GM12892 (cell line): ENCODE results near the gene RIPOR1.

Experiments
- DNase-seq: peaks from one replicate; pipeline ENCODE4 v3.0.0; 2011; ENCODE audit not compliant: insufficient read length
- FAIRE-seq: peaks from 2 replicates; lab custom pipeline; 2011; peaks lifted over from hg19 to GRCh38; lab: Jason Lieb, UNC
- POLR2A ChIP-seq: IDR thresholded peaks from 2 replicates; pipeline ENCODE4 v1.6.1; 2011; ENCODE audit warnings: low read depth, low read length, control low read depth
- POLR2AphosphoS5 ChIP-seq: IDR thresholded peaks from 2 replicates; pipeline ENCODE4 v1.6.1; 2011; ENCODE audit warnings: low read depth, low read length, control low read depth
- TAF1 ChIP-seq: IDR thresholded peaks from 2 replicates; pipeline ENCODE4 v1.6.1; 2011; ENCODE audit warnings: low read depth, mild to moderate bottlenecking, control low read depth, low read length, borderline replicate concordance

RIPOR1 gene

DNA sequence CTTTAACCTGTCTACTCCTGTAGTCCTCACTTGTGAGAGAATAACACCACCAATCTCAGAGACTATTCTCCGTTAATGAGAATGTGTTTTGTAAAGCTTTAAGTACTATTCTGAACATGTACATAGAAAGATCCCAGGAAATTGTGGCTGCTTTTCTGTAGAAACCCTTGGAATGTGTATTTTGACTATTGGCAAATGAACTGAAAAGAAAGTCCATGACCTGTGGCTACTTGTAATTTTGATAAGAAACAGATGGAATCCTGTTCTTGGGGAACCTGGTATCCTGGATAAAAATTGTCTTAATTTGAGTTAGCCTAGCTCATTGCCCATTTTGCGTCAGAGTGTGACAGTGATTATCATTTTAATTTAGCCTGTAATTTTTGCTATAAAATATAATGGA, 42.8 kb downstream of the RIPOR1 start:
- DNase-seq (no peak), FAIRE-seq (no peak)
- no peak for TF ChIP-seq TAF1
- TF ChIP-seq POLR2AphosphoS5: no peak
- TF ChIP-seq POLR2A: no peak

DNA sequence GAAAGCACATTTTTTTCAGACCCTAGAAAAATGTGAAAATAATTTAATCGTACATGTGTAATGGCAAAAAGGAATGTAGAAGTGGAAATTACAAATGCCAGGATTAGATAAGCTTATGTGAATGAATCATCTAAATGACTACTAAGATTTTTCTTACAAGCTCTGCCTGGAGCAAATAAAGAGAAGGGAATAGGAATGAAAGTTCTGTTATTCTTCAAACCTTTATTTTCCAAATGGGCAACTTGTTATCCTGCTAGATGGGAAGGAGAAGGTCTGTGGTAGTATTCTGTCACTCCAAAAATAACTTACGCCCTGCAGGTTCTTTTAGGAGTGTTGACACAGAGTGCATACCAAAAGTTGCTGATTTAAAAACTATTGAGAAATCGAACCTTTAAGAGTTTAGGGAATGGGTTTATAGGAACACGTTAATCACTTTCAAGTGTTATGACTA, 43.4 kb downstream of the RIPOR1 start:
- no peak for FAIRE-seq
- no peak for DNase-seq
- TF ChIP-seq POLR2A (no peak), TAF1 (no peak), POLR2AphosphoS5 (no peak)

DNA sequence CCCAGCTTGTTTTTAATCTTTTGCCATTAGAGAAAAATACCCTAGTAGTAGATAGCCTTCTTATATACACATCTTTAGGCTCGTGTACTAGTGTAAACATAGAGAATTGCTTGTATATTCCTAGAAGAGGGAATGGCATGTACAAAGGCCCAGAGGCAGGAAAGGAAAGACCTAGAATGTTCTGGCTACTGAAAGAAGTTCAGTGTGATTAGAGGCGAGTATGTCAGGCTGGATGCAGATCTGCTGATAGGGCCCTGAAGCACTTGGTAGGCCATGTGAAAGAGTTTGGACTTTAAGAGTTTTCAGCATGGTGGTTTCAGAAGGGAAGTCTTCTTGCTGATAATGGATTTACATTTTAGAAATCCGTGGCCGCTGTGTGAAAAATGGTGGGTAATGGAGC, 51.1 kb downstream of the RIPOR1 start:
- FAIRE-seq: no peak
- no peak for DNase-seq
- no peak for TF ChIP-seq POLR2AphosphoS5
- TF ChIP-seq POLR2A: no peak
- no peak for TF ChIP-seq TAF1

DNA sequence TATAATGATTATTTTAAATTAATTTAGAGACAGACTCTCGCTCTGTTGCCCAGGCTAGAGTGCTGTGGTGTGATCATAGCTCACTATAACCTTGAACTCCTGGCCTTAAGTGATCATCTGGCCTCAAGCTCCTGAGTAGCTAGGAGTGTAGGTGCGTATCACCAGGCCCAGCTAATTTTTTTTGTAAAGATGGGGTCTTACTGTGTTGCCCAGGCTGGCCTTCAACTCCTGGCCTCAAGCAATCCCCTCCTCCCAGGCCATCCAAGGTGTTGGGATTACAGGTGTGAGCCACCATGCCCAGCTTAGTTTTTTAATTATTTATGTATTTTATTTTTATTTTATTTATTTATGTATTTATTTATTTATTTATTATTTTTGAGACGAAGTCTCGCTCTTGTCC, 51.6 kb downstream of the RIPOR1 start:
- TF ChIP-seq TAF1 (no peak), POLR2AphosphoS5 (no peak), POLR2A (no peak)
- no peak for DNase-seq
- no peak for FAIRE-seq

DNA sequence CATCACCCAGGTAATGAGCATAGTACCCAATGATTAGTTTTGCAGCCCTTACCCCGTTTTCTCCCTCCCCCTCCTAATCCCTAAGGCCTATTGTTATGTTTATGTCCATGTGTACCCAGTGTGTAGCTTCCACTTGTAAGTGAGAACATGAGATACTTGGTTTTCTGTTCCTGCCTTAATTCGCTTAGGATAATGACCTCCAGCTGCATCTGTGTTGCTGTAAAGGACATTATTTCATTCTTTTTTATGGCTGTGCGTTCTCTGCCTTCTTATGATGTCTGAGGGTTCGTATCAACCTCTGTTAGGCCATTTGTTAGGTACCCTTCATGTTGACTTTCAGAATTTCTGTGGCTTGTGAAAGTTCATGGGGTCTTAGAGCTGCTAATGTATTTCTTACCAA, 64.7 kb downstream of the RIPOR1 start:
- FAIRE-seq (no peak), DNase-seq (no peak)
- TF ChIP-seq POLR2AphosphoS5 (no peak), TAF1 (no peak), POLR2A (no peak)

DNA sequence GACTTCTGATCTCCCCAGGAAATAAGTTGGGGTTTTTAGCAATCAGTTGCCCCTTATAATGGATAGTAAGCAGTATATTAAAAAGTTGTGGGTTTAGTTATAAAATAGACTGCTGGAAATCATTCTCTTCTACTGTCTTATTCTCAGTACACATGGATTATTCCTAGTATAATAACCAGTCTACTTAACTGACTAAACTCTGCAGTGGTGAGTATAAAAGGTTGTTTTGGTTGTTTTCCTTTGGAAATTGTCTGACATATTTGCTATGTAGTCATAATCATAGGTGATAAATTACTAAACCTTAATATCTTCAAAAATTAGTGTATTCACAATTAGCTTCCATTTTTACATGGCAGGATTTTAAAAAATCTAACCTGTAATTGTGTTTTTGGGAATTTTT, 65.1 kb downstream of the RIPOR1 start:
- DNase-seq (no peak), FAIRE-seq (no peak)
- TF ChIP-seq POLR2AphosphoS5 (no peak), TAF1 (no peak), POLR2A (no peak)

DNA sequence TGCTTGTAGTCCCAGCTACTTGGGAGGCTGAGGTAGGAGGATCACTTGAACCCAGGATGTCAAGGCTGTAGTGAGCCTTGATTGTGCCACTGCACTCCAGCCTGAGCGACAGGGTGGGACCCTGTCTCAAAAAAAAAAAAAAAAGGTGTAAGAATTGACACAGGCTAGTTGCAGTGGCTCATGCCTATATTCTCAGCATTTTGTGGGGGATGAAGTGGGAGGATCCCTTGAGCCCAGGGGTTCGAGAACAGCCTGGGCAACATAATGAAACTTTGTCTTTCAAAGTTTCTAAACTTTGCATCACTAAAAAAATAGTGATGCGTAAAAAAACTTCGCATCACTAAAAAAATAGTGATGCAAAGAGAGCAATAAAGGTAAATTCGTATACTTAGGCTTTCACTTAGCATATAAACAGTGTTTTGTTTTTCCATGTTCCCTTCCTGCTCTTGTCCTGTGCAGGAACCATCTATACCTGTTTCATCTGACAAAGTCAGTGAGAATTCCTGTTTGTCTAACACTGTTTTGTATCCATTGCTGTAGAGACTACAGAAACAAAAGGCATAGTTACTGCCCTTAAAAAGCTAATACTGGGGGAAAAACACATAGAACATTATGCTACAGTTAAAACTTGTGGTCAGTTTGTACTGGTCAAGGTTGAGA, 65.8 kb downstream of the RIPOR1 start:
- TF ChIP-seq POLR2AphosphoS5 (no peak), POLR2A (no peak), TAF1 (no peak)
- DNase-seq: no peak
- FAIRE-seq: no peak

DNA sequence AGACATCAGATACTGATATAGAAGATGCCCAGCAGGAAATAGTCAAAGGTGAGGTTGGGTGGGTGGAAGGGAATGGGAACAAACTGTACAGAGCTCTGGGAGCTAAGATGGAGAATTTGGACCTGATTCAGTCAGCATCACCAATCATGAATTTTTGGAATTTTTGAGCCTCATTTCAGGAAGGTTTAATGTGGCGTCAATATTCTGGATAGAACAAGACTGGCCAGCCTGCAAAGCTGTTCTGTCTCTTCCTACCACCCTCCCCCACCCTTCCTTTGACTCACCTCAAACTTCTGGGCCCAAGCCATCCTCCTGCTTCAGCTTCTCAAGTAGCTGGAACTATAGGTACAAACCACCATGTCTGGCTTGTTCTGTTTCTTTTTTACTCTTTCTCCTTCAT, 66.3 kb downstream of the RIPOR1 start:
- no peak for DNase-seq
- TF ChIP-seq TAF1 (no peak), POLR2AphosphoS5 (no peak), POLR2A (no peak)

More for the DNA sequence above, 66.3 kb downstream of the RIPOR1 start:
- no peak for FAIRE-seq
